Measurements from ENCODE around the gene BBOF1. TPM values are rescaled to one million over a fixed set of nuclear protein-coding genes. Genes with fewer than 3 reads are reported as not detected.

Gene BBOF1
- total and polyA plus RNA-seq, 2 donors (not counting 3 experiments of a cell fraction or from before 2014, with no cell fraction given): 0.63 to 2.3 TPM

- dilution Hi-C loops (cut with MboI; ENCODE audit: extremely low pct_ligation_motif_present, low sequenced_read_pairs): no loop called here
- CTCF ChIA-PET: interaction anchor here (0.8 kb wide), 1 partner anchor 10 kb away, joined by 3 read pairs; the partner anchor contains the start of genes BBOF1 and ENTPD5
Measured at GRCh38 chr14:74008843-74009499, 10.2 kb upstream of the BBOF1 start.

GRCh38 chr14:74014299-74014698 is 4.8 kb upstream of the BBOF1 start:
- Histone ChIP-seq H3K9me1 (replicated peaks; ENCODE audit: control insufficient read depth, extremely low read depth, insufficient read depth, low read length) (no peaks in the 10 kb centered on the region), H3K27ac (ENCODE audit: insufficient read depth, low read depth, low read length) (no peak overlapping the region), H3K36me3 (ENCODE audit: control insufficient read depth in 2 of 2, extremely low read depth in 1 of 2, insufficient read depth in 2 of 2, low read length in 2 of 2) (peaks cover 0 to 2% of the 10 kb centered on the region in 2 experiments), H4K20me1 (replicated peaks; ENCODE audit: control insufficient read depth, extremely low read depth, insufficient read depth, low read length) (no peaks in the 10 kb centered on the region), H3K79me2 (ENCODE audit: control insufficient read depth, insufficient read depth, low read length) (no peaks in the 10 kb centered on the region), H3K4me3 (replicated peaks in 1 of 3; ENCODE audit: insufficient read depth in 1 of 3, low read depth in 1 of 3, low read length in 3 of 3) (no peak overlapping the region), H3K4me1 (ENCODE audit: control insufficient read depth, extremely low read depth, insufficient read depth, low read length) (peaks cover 11% of the 10 kb centered on the region), H2AFZ (ENCODE audit: low read depth, low read length) (no peak overlapping the region), H3K9ac (replicated peaks; ENCODE audit: extremely low read depth, insufficient read depth, low read length) (no peak overlapping the region), H3K27me3 (ENCODE audit: control insufficient read depth in 2 of 2, insufficient read depth in 2 of 2, low read length in 2 of 2) (no peaks in the 10 kb centered on the region), H3K4me2 (ENCODE audit: insufficient read depth, low read length) (no peak overlapping the region), H3K9me3 (replicated peaks; ENCODE audit: control insufficient read depth, insufficient read depth, low read length) (no peaks in the 10 kb centered on the region)
- TF ChIP-seq JUN (IDR thresholded peaks at IDR 0.05; ENCODE audit: borderline replicate concordance, insufficient read depth, insufficient read length, low read depth): no peak
- TF ChIP-seq POLR2A (IDR thresholded peaks at IDR 0.05; ENCODE audit: low read depth, low read length): no peak
- no peak for TF ChIP-seq FOS (IDR thresholded peaks at IDR 0.05; ENCODE audit: borderline replicate concordance, insufficient read depth, low read length)
- TF ChIP-seq GATA2 (IDR thresholded peaks at IDR 0.05; ENCODE audit: insufficient read depth, insufficient read length, low read depth, low read length): no peak
- no peak for TF ChIP-seq MYC (IDR thresholded peaks at IDR 0.05; ENCODE audit: low read depth, low read length)
- no peak for TF ChIP-seq CTCF (IDR thresholded peaks at IDR 0.05; ENCODE audit: extremely low read depth in 1 of 2, insufficient read depth in 1 of 2, low read depth in 1 of 2, low read length in 2 of 2)
- POLR2A ChIA-PET: no interaction called here
- DNase-seq (ENCODE audit: low read depth, low spot score) (no peak), FAIRE-seq (no peak)
- BruUV-seq (replicated peaks): no TSS peak
- CTCF ChIA-PET: no interaction called here
- intact Hi-C loops (cut with micrococcal nuclease) (no loop called here), dilution Hi-C loops (cut with MboI; ENCODE audit: extremely low pct_ligation_motif_present, low sequenced_read_pairs) (no loop called here)

More at GRCh38 chr14:74008843-74009499, 10.2 kb upstream of the BBOF1 start:
- Histone ChIP-seq H3K9me1 (replicated peaks; ENCODE audit: control insufficient read depth, extremely low read depth, insufficient read depth, low read length) (no peaks in the 10 kb centered on the region), H3K4me3 (replicated peaks in 1 of 3; ENCODE audit: insufficient read depth in 1 of 3, low read depth in 1 of 3, low read length in 3 of 3) (no peak overlapping the region), H3K4me2 (ENCODE audit: insufficient read depth, low read length) (peak overlapping the region; percentile 1), H3K27me3 (ENCODE audit: control insufficient read depth in 2 of 2, insufficient read depth in 2 of 2, low read length in 2 of 2) (no peaks in the 10 kb centered on the region), H3K4me1 (ENCODE audit: control insufficient read depth, extremely low read depth, insufficient read depth, low read length) (peaks cover 10% of the 10 kb centered on the region), H3K27ac (ENCODE audit: insufficient read depth, low read depth, low read length) (peak overlapping the region; percentile 69), H3K79me2 (ENCODE audit: control insufficient read depth, insufficient read depth, low read length) (no peaks in the 10 kb centered on the region), H3K9me3 (replicated peaks; ENCODE audit: control insufficient read depth, insufficient read depth, low read length) (no peaks in the 10 kb centered on the region), H2AFZ (ENCODE audit: low read depth, low read length) (no peak overlapping the region), H3K36me3 (ENCODE audit: control insufficient read depth in 2 of 2, extremely low read depth in 1 of 2, insufficient read depth in 2 of 2, low read length in 2 of 2) (peaks cover 2% of the 10 kb centered on the region in 2 experiments), H4K20me1 (replicated peaks; ENCODE audit: control insufficient read depth, extremely low read depth, insufficient read depth, low read length) (no peaks in the 10 kb centered on the region), H3K9ac (replicated peaks; ENCODE audit: extremely low read depth, insufficient read depth, low read length) (peak overlapping the region; percentile 55)
- no peak for TF ChIP-seq FOS (IDR thresholded peaks at IDR 0.05; ENCODE audit: borderline replicate concordance, insufficient read depth, low read length)
- TF ChIP-seq JUN (IDR thresholded peaks at IDR 0.05; ENCODE audit: borderline replicate concordance, insufficient read depth, insufficient read length, low read depth): peak; percentile 76
- POLR2A ChIA-PET: no interaction called here
- BruUV-seq (replicated peaks): TSS peak; percentile 21
- FAIRE-seq (peak; percentile 74), DNase-seq (ENCODE audit: low read depth, low spot score) (peak; percentile 78)
- intact Hi-C loops (cut with micrococcal nuclease): no loop called here

Data from endothelial cell of umbilical vein (primary cell).